B cell (primary cell): ENCODE data around the gene EPB41L4B. TPM values are rescaled to one million over a fixed set of nuclear protein-coding genes. Genes with fewer than 3 reads are reported as not detected.

Experiments
- ATAC-seq: fragments of 200-7000 bp; cut with Tn5 transposase; one replicate; pipeline ENCODE4 v1.10.0; 2021; ENCODE audit warnings: low read depth, mild to moderate bottlenecking, moderate number of reproducible peaks, moderate library complexity
- CTCF ChIA-PET: fragments of 350-600 bp; sonication (Branson Sonifier 250); formaldehyde crosslinking; loops from one replicate; lab custom pipeline; 2021; ENCODE audit warnings: antibody characterized with exemption, inconsistent platforms; lab: Charles Lee
- POLR2A ChIA-PET: fragments of 350-600 bp; sonication (Branson Sonifier 250); formaldehyde crosslinking; loops from one replicate; lab custom pipeline; 2021; ENCODE audit warnings: antibody characterized with exemption; lab: Charles Lee
- DNase-seq: peaks from one replicate; pipeline ENCODE4 v3.0.0; 2013
- H2AFZ ChIP-seq: 2 replicates; pipeline ENCODE4 v1.6.1; 2012; ENCODE audit warnings: mild to moderate bottlenecking, low read depth, low read length; ENCODE audit not compliant: insufficient read depth, poor library complexity, severe bottlenecking
- H3K27ac ChIP-seq, 2 donors: 1 replicate in 1 of 2; 2 replicates in 1 of 2; pipeline ENCODE4 v1.5.1; 2012 to 2013; ENCODE audit warnings: low read length in 2 of 2, mild to moderate bottlenecking in 2 of 2, moderate library complexity in 1 of 2
- H3K27me3 ChIP-seq, 4 experiments: fragments of 200-600 bp in 1 of 4; sonication (generic) in 1 of 4; replicated peaks in 1 of 4; 1 replicate in 2 of 4; 2 replicates in 2 of 4; pipeline versions ENCODE4 v1.6.1 to v1.7.0; 2013 to 2016; ENCODE audit warnings: low read length in 3 of 4, mild to moderate bottlenecking in 2 of 4, mixed read lengths in 1 of 4, moderate library complexity in 1 of 4; ENCODE audit not compliant: insufficient read depth in 4 of 4, control insufficient read depth in 3 of 4; ENCODE audit errors: control extremely low read depth in 1 of 4
- H3K36me3 ChIP-seq, 2 experiments: replicated peaks in 1 of 2; 1 replicate in 1 of 2; 2 replicates in 1 of 2; pipeline versions ENCODE4 v1.6.1 to v1.7.1; 2013; ENCODE audit warnings: low read length in 1 of 2; ENCODE audit not compliant: insufficient read depth in 2 of 2, control insufficient read depth in 1 of 2; ENCODE audit errors: control extremely low read depth in 1 of 2, extremely low read depth in 1 of 2
- H3K4me1 ChIP-seq, 2 donors: fragments of 200-600 bp in 1 of 2; sonication (generic) in 1 of 2; 1 replicate in 1 of 2; 2 replicates in 1 of 2; pipeline versions ENCODE4 v1.5.1 to v1.6.1; 2013 to 2017; ENCODE audit warnings: low read length in 2 of 2; ENCODE audit not compliant: control insufficient read depth in 2 of 2, insufficient read depth in 2 of 2
- H3K4me2 ChIP-seq: replicated peaks from 2 replicates; pipeline ENCODE3; 2012; ENCODE audit warnings: mild to moderate bottlenecking, low read depth, low read length; ENCODE audit not compliant: poor library complexity, severe bottlenecking
- H3K4me3 ChIP-seq, 5 experiments: fragments of 200-600 bp in 1 of 5; sonication (generic) in 1 of 5; 1 replicate in 3 of 5; 2 replicates in 2 of 5; pipeline versions ENCODE4 v1.5.1 to v1.7.0; 2011 to 2016; ENCODE audit warnings: low read length in 4 of 5, mild to moderate bottlenecking in 4 of 5, low read depth in 2 of 5, control low read depth in 1 of 5, moderate library complexity in 1 of 5; ENCODE audit not compliant: insufficient read depth in 1 of 5; ENCODE audit errors: control extremely low read depth in 1 of 5, extremely low read depth in 1 of 5
- H3K79me2 ChIP-seq: fragments of 200-600 bp; sonication (generic); one replicate; pipeline ENCODE4 v1.6.0; 2016; ENCODE audit warnings: low read length; ENCODE audit not compliant: control insufficient read depth, insufficient read depth
- H3K9ac ChIP-seq: fragments of 200-600 bp; sonication (generic); 2 replicates; pipeline ENCODE4 v1.6.1; 2017; ENCODE audit warnings: mild to moderate bottlenecking, low read length, moderate library complexity
- H3K9me3 ChIP-seq, 3 donors: one replicate each; pipeline versions ENCODE4 v1.6.1 to v1.7.1; 2013; ENCODE audit warnings: low read length in 2 of 3; ENCODE audit not compliant: control insufficient read depth in 2 of 3, insufficient read depth in 1 of 3; ENCODE audit errors: control extremely low read depth in 1 of 3
- H4K20me1 ChIP-seq: 2 replicates; pipeline ENCODE4 v1.6.0; 2012; ENCODE audit warnings: mild to moderate bottlenecking, low read length; ENCODE audit not compliant: insufficient read depth, control insufficient read depth, poor library complexity, severe bottlenecking
- H3K27ac Mint-ChIP-seq: one replicate; pipeline ENCODE4 v1.8.0; 2021; ENCODE audit warnings: mixed read lengths
- H3K27me3 Mint-ChIP-seq: one replicate; pipeline ENCODE4 v1.8.0; 2021; ENCODE audit warnings: mixed read lengths
- H3K4me1 Mint-ChIP-seq: one replicate; pipeline ENCODE4 v1.8.0; 2021; ENCODE audit warnings: mixed read lengths
- H3K4me3 Mint-ChIP-seq: one replicate; pipeline ENCODE4 v1.8.0; 2021; ENCODE audit warnings: mixed read lengths
- H3K9me3 Mint-ChIP-seq: one replicate; pipeline ENCODE4 v1.8.0; 2022; ENCODE audit warnings: mixed read lengths; ENCODE audit not compliant: insufficient read depth
- CTCF ChIP-seq: fragments of 200-600 bp; IDR thresholded peaks from one replicate; pipeline ENCODE4 v1.8.0; 2022; ENCODE audit warnings: antibody characterized with exemption, mild to moderate bottlenecking
- EZH2 ChIP-seq: IDR thresholded peaks from 2 replicates; pipeline ENCODE4 v1.6.1; 2012; ENCODE audit warnings: borderline replicate concordance, low read depth, mild to moderate bottlenecking, moderate library complexity, low read length; ENCODE audit not compliant: insufficient read depth, poor library complexity, severe bottlenecking
- WGBS: methylation state at CpG from one replicate; pipeline ENCODE4 v1.1.5; 2013; ENCODE audit warnings: missing lambda C conversion rate; ENCODE audit not compliant: insufficient coverage; 5-methylcytosine and 5-hydroxymethylcytosine counted together
- intact Hi-C: fragments of 100-400 bp; cut with micrococcal nuclease; formaldehyde crosslinking; loops from one replicate; pipeline ENCODE4 v1.10.0; 2022
- polyA plus RNA-seq: library from polyadenylated mRNA; depleted of rRNA; stranded (reverse); fragments of >200 nt; gene quantifications from 2 replicates; pipeline ENCODE4 v1.2.3, GENCODE V29; 2012
- total RNA-seq, 2 donors: library from RNA; stranded (reverse); fragments of 120-200 nt in 1 of 2; gene quantifications; 1 replicate in 1 of 2; 2 replicates in 1 of 2; pipeline versions ENCODE4 v1.2.3 to v1.2.4, GENCODE V29; 2013 to 2022

EPB41L4B gene
- total and polyA plus RNA-seq, 2 donors (not counting 1 experiment from before 2014, with no cell fraction given), result 2.9 TPM; not detected in 1

- Histone ChIP-seq H3K79me2 (no peaks in the 10 kb centered on the region), H2AFZ (no peak overlapping the region), H3K9me3 (no peaks in the 10 kb centered on the region), H3K4me1 (no peaks in the 10 kb centered on the region), H3K27me3 (peaks cover 0 to 7% (median 0%) of the 10 kb centered on the region in 4 experiments), H3K4me2 (no peak overlapping the region), H3K36me3 (no peaks in the 10 kb centered on the region), H3K27ac (no peak overlapping the region), H3K4me3 (no peak overlapping the region), H3K9ac (no peak overlapping the region), H4K20me1 (no peaks in the 10 kb centered on the region)
- TF ChIP-seq CTCF, result no peak
- no peak for TF ChIP-seq EZH2
- intact Hi-C loops, result no loop called here
- ATAC-seq (no peak), DNase-seq (no peak)
- Mint-ChIP-seq H3K9me3 (no peaks in the 10 kb centered on the region), H3K4me1 (no peaks in the 10 kb centered on the region), H3K4me3 (no peak overlapping the region), H3K27me3 (peaks cover 34% of the 10 kb centered on the region), H3K27ac (no peak overlapping the region)
- CTCF ChIA-PET, result no interaction called here
- POLR2A ChIA-PET, result no interaction called here
- 100% methylated on average over 1 of the region's 3 CpGs for WGBS
Measured at GRCh38 chr9:109304347-109304746, 16.5 kb downstream of the EPB41L4B start.

GRCh38 chr9:109303900-109304299 lies 17.0 kb downstream of the EPB41L4B start:
- Histone ChIP-seq H3K36me3 (no peaks in the 10 kb centered on the region), H3K4me3 (no peak overlapping the region), H3K9ac (no peak overlapping the region), H3K4me2 (no peak overlapping the region), H3K9me3 (no peaks in the 10 kb centered on the region), H3K27me3 (peaks cover 0 to 7% (median 0%) of the 10 kb centered on the region in 4 experiments), H3K27ac (no peak overlapping the region), H2AFZ (no peak overlapping the region), H3K4me1 (no peaks in the 10 kb centered on the region), H3K79me2 (no peaks in the 10 kb centered on the region), H4K20me1 (no peaks in the 10 kb centered on the region)
- H3K4me1 Mint-ChIP-seq, result no peaks in the 10 kb centered on the region
- no peaks in the 10 kb centered on the region for H3K9me3 Mint-ChIP-seq
- H3K4me3 Mint-ChIP-seq, result no peak overlapping the region
- TF ChIP-seq EZH2 (no peak), CTCF (no peak)
- ChIA-PET POLR2A (no interaction called here), CTCF (no interaction called here)
- H3K27ac Mint-ChIP-seq, result no peak overlapping the region
- intact Hi-C loops, result no loop called here
- ATAC-seq (no peak), DNase-seq (no peak)
- 91% methylated on average over 1 of the region's 2 CpGs for WGBS
- H3K27me3 Mint-ChIP-seq, result peaks cover 34% of the 10 kb centered on the region
